Central memory CD8-positive, alpha-beta T cell (primary cell): ENCODE data around the gene B3GAT2.

ENCODE experiments used
- ATAC-seq: fragments of 150-1000 bp; cut with Tn5 transposase; replicated peaks from 2 replicates; pipeline ENCODE4 v1.10.0; 2022; ENCODE audit warnings: mild to moderate bottlenecking, moderate FRiP score, moderate number of reproducible peaks; ENCODE audit not compliant: poor library complexity, severe bottlenecking; ENCODE audit errors: extremely low read depth
- DNase-seq, 2 donors: peaks; one replicate each; pipeline ENCODE4 v3.0.0; 2021; ENCODE audit warnings: low spot score in 2 of 2
- H3K27ac Mint-ChIP-seq: one replicate; pipeline ENCODE4 v1.8.0; 2022; ENCODE audit warnings: low read depth, mild to moderate bottlenecking, moderate library complexity, mixed read lengths
- H3K27me3 Mint-ChIP-seq: one replicate; pipeline ENCODE4 v1.8.0; 2022; ENCODE audit warnings: mixed read lengths
- H3K36me3 Mint-ChIP-seq: one replicate; pipeline ENCODE4 v1.8.0; 2022; ENCODE audit warnings: mild to moderate bottlenecking, moderate library complexity, mixed read lengths; ENCODE audit not compliant: insufficient read depth
- H3K4me1 Mint-ChIP-seq: one replicate; pipeline ENCODE4 v1.8.0; 2022; ENCODE audit warnings: mixed read lengths
- H3K4me3 Mint-ChIP-seq: one replicate; pipeline ENCODE4 v1.8.0; 2022; ENCODE audit warnings: mild to moderate bottlenecking, moderate library complexity, mixed read lengths
- H3K9me3 Mint-ChIP-seq: one replicate; pipeline ENCODE4 v1.8.0; 2022; ENCODE audit warnings: mixed read lengths

Gene B3GAT2

GRCh38 chr6:70956451-70957283 is at the start of gene B3GAT2:
TSS of gene B3GAT2 (minus strand) at chr6:70957060. CDS start at chr6:70956429, 631 bp downstream.
- Mint-ChIP-seq H3K27me3 (peaks cover 70% of the 10 kb centered on the region), H3K9me3 (no peaks in the 10 kb centered on the region), H3K4me1 (peaks cover 13% of the 10 kb centered on the region), H3K27ac (no peak within 1 kb of the TSS), H3K4me3 (peak within 1 kb of the TSS; percentile 79), H3K36me3 (peaks cover 3% of the 10 kb centered on the region)
- peak; percentile 4 for ATAC-seq
- DNase-seq = no peak

- ATAC-seq (no peak), DNase-seq (no peak)
- peaks cover 69% of the 10 kb centered on the region for H3K27me3 Mint-ChIP-seq
- H3K27ac Mint-ChIP-seq = no peak overlapping the region
- no peaks in the 10 kb centered on the region for H3K4me1 Mint-ChIP-seq
- H3K4me3 Mint-ChIP-seq = no peak overlapping the region
- peaks cover 2% of the 10 kb centered on the region for H3K36me3 Mint-ChIP-seq
- no peaks in the 10 kb centered on the region for H3K9me3 Mint-ChIP-seq
These were observed 41.3 kb upstream of the B3GAT2 start for GRCh38 chr6:70998148-70998547.

GRCh38 chr6:70997379-70997778 is 40.5 kb upstream of the B3GAT2 start:
- H3K27ac Mint-ChIP-seq = no peak overlapping the region
- ATAC-seq (no peak), DNase-seq (no peak)
- H3K36me3 Mint-ChIP-seq = peaks cover 2% of the 10 kb centered on the region
- H3K4me3 Mint-ChIP-seq = no peak overlapping the region
- H3K4me1 Mint-ChIP-seq = no peaks in the 10 kb centered on the region
- no peaks in the 10 kb centered on the region for H3K9me3 Mint-ChIP-seq
- H3K27me3 Mint-ChIP-seq = peaks cover 69% of the 10 kb centered on the region

GRCh38 chr6:70996106-70996505 is 39.2 kb upstream of the B3GAT2 start:
- H3K27ac Mint-ChIP-seq = no peak overlapping the region
- DNase-seq = no peak
- no peaks in the 10 kb centered on the region for H3K9me3 Mint-ChIP-seq
- no peak for ATAC-seq
- no peaks in the 10 kb centered on the region for H3K4me1 Mint-ChIP-seq
- H3K27me3 Mint-ChIP-seq = peaks cover 63% of the 10 kb centered on the region
- peaks cover 2% of the 10 kb centered on the region for H3K36me3 Mint-ChIP-seq
- H3K4me3 Mint-ChIP-seq = no peak overlapping the region

GRCh38 chr6:70995411-70995810 is 38.6 kb upstream of the B3GAT2 start:
- Mint-ChIP-seq H3K27ac (no peak overlapping the region), H3K4me3 (no peak overlapping the region), H3K9me3 (no peaks in the 10 kb centered on the region), H3K27me3 (peaks cover 63% of the 10 kb centered on the region), H3K36me3 (peaks cover 2% of the 10 kb centered on the region), H3K4me1 (no peaks in the 10 kb centered on the region)
- no peak for ATAC-seq
- DNase-seq = no peak

GRCh38 chr6:70991253-70991652 is 34.4 kb upstream of the B3GAT2 start:
- no peak for DNase-seq
- Mint-ChIP-seq H3K27ac (no peak overlapping the region), H3K4me3 (no peak overlapping the region), H3K36me3 (peaks cover 2% of the 10 kb centered on the region), H3K4me1 (no peaks in the 10 kb centered on the region), H3K9me3 (no peaks in the 10 kb centered on the region), H3K27me3 (peaks cover 50% of the 10 kb centered on the region)
- no peak for ATAC-seq

- H3K4me1 Mint-ChIP-seq = no peaks in the 10 kb centered on the region
- H3K36me3 Mint-ChIP-seq = no peaks in the 10 kb centered on the region
- peaks cover 10% of the 10 kb centered on the region for H3K27me3 Mint-ChIP-seq
- peaks cover 5% of the 10 kb centered on the region for H3K9me3 Mint-ChIP-seq
- ATAC-seq (no peak), DNase-seq (no peak)
- no peak overlapping the region for H3K27ac Mint-ChIP-seq
- H3K4me3 Mint-ChIP-seq = no peak overlapping the region
These were observed 28.3 kb upstream of the B3GAT2 start for GRCh38 chr6:70985156-70985555.

GRCh38 chr6:70982747-70983146 is 25.9 kb upstream of the B3GAT2 start:
- no peak for ATAC-seq
- DNase-seq = no peak
- H3K4me3 Mint-ChIP-seq = no peak overlapping the region
- H3K36me3 Mint-ChIP-seq = no peaks in the 10 kb centered on the region
- no peaks in the 10 kb centered on the region for H3K4me1 Mint-ChIP-seq
- peaks cover 5% of the 10 kb centered on the region for H3K9me3 Mint-ChIP-seq
- no peaks in the 10 kb centered on the region for H3K27me3 Mint-ChIP-seq
- H3K27ac Mint-ChIP-seq = no peak overlapping the region

GRCh38 chr6:70980727-70981126 is 23.9 kb upstream of the B3GAT2 start:
- peaks cover 5% of the 10 kb centered on the region for H3K9me3 Mint-ChIP-seq
- H3K27me3 Mint-ChIP-seq = peaks cover 18% of the 10 kb centered on the region
- ATAC-seq (no peak), DNase-seq (no peak)
- H3K4me3 Mint-ChIP-seq = no peak overlapping the region
- no peak overlapping the region for H3K27ac Mint-ChIP-seq
- H3K4me1 Mint-ChIP-seq = no peaks in the 10 kb centered on the region
- H3K36me3 Mint-ChIP-seq = no peaks in the 10 kb centered on the region

- H3K27ac Mint-ChIP-seq = no peak overlapping the region
- no peaks in the 10 kb centered on the region for H3K4me1 Mint-ChIP-seq
- H3K4me3 Mint-ChIP-seq = no peak overlapping the region
- peaks cover 53% of the 10 kb centered on the region for H3K27me3 Mint-ChIP-seq
- ATAC-seq = no peak
- H3K36me3 Mint-ChIP-seq = no peaks in the 10 kb centered on the region
- no peak for DNase-seq
- no peaks in the 10 kb centered on the region for H3K9me3 Mint-ChIP-seq
These were observed 16.7 kb upstream of the B3GAT2 start for GRCh38 chr6:70973604-70974003.

- Mint-ChIP-seq H3K36me3 (no peaks in the 10 kb centered on the region), H3K4me3 (no peak overlapping the region), H3K27me3 (peaks cover 3% of the 10 kb centered on the region), H3K27ac (no peak overlapping the region), H3K9me3 (no peaks in the 10 kb centered on the region), H3K4me1 (no peaks in the 10 kb centered on the region)
- DNase-seq (no peak), ATAC-seq (no peak)
These were observed 10.2 kb upstream of the B3GAT2 start for GRCh38 chr6:70967049-70967448.

GRCh38 chr6:70957284-70957617 is 391 bp upstream of the B3GAT2 start:
- Mint-ChIP-seq H3K4me1 (peaks cover 13% of the 10 kb centered on the region), H3K27ac (no peak overlapping the region), H3K9me3 (no peaks in the 10 kb centered on the region), H3K36me3 (peaks cover 3% of the 10 kb centered on the region), H3K4me3 (peak overlapping the region; percentile 79), H3K27me3 (peaks cover 70% of the 10 kb centered on the region)
- DNase-seq (no peak), ATAC-seq (no peak)

- H3K9me3 Mint-ChIP-seq = no peaks in the 10 kb centered on the region
- DNase-seq (no peak), ATAC-seq (no peak)
- H3K27me3 Mint-ChIP-seq = peaks cover 70% of the 10 kb centered on the region
- H3K27ac Mint-ChIP-seq = no peak overlapping the region
- H3K4me1 Mint-ChIP-seq = peaks cover 13% of the 10 kb centered on the region
- peaks cover 3% of the 10 kb centered on the region for H3K36me3 Mint-ChIP-seq
- H3K4me3 Mint-ChIP-seq = peak overlapping the region; percentile 79
These were observed 739 bp downstream of the B3GAT2 start for GRCh38 chr6:70956191-70956450.
